ENCODE data around the gene CATSPER1. TPM values are rescaled to one million over a fixed set of nuclear protein-coding genes. Genes with fewer than 3 reads are reported as not detected.

Gene CATSPER1
- total RNA-seq, 1 experiment from 2014 or later: 4.2 TPM

GRCh38 chr11:66070604-66071380 is 44.5 kb upstream of the CATSPER1 start:
- peak overlapping the region; percentile 81 for H3K4me2 ChIP-seq
- H3K9me3 ChIP-seq (ENCODE audit: insufficient read depth, low read depth): no peaks in the 10 kb centered on the region
- H3K4me1 ChIP-seq (replicated peaks; ENCODE audit: insufficient read depth): peaks cover 22% of the 10 kb centered on the region
- DNase-seq: peak; percentile 37 to 52
- CTCF ChIA-PET: interaction anchor here (0.6 to 0.7 kb wide), 3 partner anchors 26 to 432 kb away, joined by 4 to 5 read pairs (median 4); no protein-coding TSS in a partner anchor
- intact Hi-C loops (cut with micrococcal nuclease; ENCODE audit: unreplicated experiment): loop anchor here (1.0 kb wide), 1 partner anchor 11 kb away; no protein-coding TSS in a partner anchor
- H3K79me2 ChIP-seq (ENCODE audit: low read depth): peaks cover 25% of the 10 kb centered on the region
- BruUV-seq (replicated peaks): no TSS peak
- POLR2A ChIA-PET (ENCODE audit: unreplicated experiment): interaction anchor here (0.5 to 0.7 kb wide), 4 partner anchors 10 to 754 kb away, joined by 4 to 16 read pairs (median 9); no protein-coding TSS in a partner anchor
- no peaks in the 10 kb centered on the region for H3K9me2 ChIP-seq (ENCODE audit: insufficient read depth)
- H3K4me3 ChIP-seq: peak overlapping the region; percentile 72
- peaks cover 51% of the 10 kb centered on the region for H3F3A ChIP-seq (ENCODE audit: insufficient read depth, low read depth)
- peaks cover 28% of the 10 kb centered on the region for H3K36me3 ChIP-seq (ENCODE audit: low read depth)
- no peak overlapping the region for H3K27ac ChIP-seq
- peaks cover 23% of the 10 kb centered on the region for H4K20me1 ChIP-seq (ENCODE audit: insufficient read depth)
- no peak for TF ChIP-seq EZH2 (IDR thresholded peaks at IDR 0.05; ENCODE audit: low read depth)
- TF ChIP-seq, protein P1, sequence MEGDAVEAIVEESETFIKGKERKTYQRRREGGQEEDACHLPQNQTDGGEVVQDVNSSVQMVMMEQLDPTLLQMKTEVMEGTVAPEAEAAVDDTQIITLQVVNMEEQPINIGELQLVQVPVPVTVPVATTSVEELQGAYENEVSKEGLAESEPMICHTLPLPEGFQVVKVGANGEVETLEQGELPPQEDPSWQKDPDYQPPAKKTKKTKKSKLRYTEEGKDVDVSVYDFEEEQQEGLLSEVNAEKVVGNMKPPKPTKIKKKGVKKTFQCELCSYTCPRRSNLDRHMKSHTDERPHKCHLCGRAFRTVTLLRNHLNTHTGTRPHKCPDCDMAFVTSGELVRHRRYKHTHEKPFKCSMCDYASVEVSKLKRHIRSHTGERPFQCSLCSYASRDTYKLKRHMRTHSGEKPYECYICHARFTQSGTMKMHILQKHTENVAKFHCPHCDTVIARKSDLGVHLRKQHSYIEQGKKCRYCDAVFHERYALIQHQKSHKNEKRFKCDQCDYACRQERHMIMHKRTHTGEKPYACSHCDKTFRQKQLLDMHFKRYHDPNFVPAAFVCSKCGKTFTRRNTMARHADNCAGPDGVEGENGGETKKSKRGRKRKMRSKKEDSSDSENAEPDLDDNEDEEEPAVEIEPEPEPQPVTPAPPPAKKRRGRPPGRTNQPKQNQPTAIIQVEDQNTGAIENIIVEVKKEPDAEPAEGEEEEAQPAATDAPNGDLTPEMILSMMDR (conservative IDR thresholded peaks at IDR 0.05): no peak
- no peaks in the 10 kb centered on the region for H3K27me3 ChIP-seq (ENCODE audit: insufficient read depth, low read depth)
- peak overlapping the region; percentile 80 for H2AFZ ChIP-seq

DNA sequence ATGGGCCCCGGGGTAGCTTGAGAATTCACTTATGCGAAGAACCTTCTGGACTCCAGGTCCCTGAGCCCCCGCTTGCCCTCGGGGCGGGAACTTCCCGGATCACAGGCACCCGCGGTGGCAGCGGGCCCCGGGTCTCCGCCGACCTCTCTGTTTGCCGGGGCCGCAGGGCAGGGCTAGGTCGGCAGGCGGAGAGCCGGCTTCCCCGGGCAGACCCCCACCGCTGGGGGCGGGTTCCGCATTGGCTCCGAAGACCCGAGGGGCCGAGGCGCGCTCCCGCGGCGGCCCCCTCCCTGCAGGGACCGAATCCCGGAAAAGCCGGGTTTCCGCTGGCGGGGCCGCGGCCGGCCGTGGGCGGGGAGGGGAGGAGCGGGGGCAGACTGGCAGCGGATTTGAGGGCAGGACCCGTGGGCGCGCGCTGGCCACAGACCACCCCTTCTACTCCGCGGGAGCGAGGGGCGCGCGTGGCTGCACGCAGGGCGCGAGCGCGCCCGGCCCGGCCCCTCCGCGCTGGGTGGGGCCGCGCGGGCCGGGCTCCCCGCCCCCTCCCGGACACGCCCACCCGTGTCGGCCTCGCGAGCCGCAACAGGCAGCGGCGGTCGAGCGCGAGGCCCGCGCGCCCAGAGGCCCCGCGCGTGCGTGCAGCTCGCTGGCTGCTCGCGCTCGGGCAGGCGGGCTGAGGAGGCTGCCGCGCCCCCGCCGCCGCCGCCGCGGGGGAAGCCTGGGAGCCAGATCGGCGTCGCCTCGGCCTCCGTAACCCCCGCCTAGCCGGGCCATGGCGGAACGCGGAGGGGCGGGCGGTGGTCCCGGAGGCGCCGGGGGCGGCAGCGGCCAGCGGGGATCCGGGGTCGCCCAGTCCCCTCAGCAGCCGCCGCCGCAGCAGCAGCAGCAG is 43.7 kb upstream of the CATSPER1 start, which contains the start of gene PACS1:
Gene PACS1, plus strand, starts transcription at position 558 of the 889 bp plus-strand sequence. Its CDS starts 215 bp downstream, at position 773.
- Histone ChIP-seq H2AFZ (peak within 1 kb of the TSS; percentile 80), H3K27ac (no peak within 1 kb of the TSS), H3K27me3 (ENCODE audit: insufficient read depth, low read depth) (no peaks in the 10 kb centered on the region), H3F3A (ENCODE audit: insufficient read depth, low read depth) (peaks cover 58% of the 10 kb centered on the region), H3K9me3 (ENCODE audit: insufficient read depth, low read depth) (no peaks in the 10 kb centered on the region), H3K4me2 (peak within 1 kb of the TSS; percentile 81), H3K4me1 (replicated peaks; ENCODE audit: insufficient read depth) (peaks cover 22% of the 10 kb centered on the region), H3K9me2 (ENCODE audit: insufficient read depth) (no peaks in the 10 kb centered on the region), H4K20me1 (ENCODE audit: insufficient read depth) (peaks cover 23% of the 10 kb centered on the region), H3K79me2 (ENCODE audit: low read depth) (peaks cover 25% of the 10 kb centered on the region), H3K36me3 (ENCODE audit: low read depth) (peaks cover 35% of the 10 kb centered on the region), H3K4me3 (peak within 1 kb of the TSS; percentile 72)
- DNase-seq: peak in 1 of 2 experiments; percentile 73
- TF ChIP-seq, protein P1 (conservative IDR thresholded peaks at IDR 0.05): no peak
- no peak for TF ChIP-seq EZH2 (IDR thresholded peaks at IDR 0.05; ENCODE audit: low read depth)
- CTCF ChIA-PET: interaction anchor here (0.6 to 1.8 kb wide), 5 partner anchors 25 to 431 kb away, joined by 3 to 7 read pairs (median 4); no protein-coding TSS in a partner anchor
- POLR2A ChIA-PET (ENCODE audit: unreplicated experiment): interaction anchor here (0.5 to 0.7 kb wide), 6 partner anchors 11 to 753 kb away, joined by 3 to 16 read pairs (median 6); no protein-coding TSS in a partner anchor
- intact Hi-C loops (cut with micrococcal nuclease; ENCODE audit: unreplicated experiment): loop anchor here (10.0 kb wide), 1 partner anchor 185 kb away; the partner anchor contains the start of gene FIBP
- BruUV-seq (replicated peaks): no TSS peak
